Colonic mucosa (tissue), 4 donors: ENCODE data around the gene LRMDA. TPM values are rescaled to one million over a fixed set of nuclear protein-coding genes. Genes with fewer than 3 reads are reported as not detected.

Experiments
- DNase-seq: peaks from one replicate; pipeline ENCODE4 v3.0.0-alpha.2; 2020
- H3K27ac ChIP-seq: fragments of 200-600 bp; one replicate; pipeline ENCODE4 v1.8.0; 2021
- H3K27me3 ChIP-seq: fragments of 200-600 bp; one replicate; pipeline ENCODE4 v1.8.0; 2021
- H3K36me3 ChIP-seq: fragments of 200-600 bp; one replicate; pipeline ENCODE4 v1.8.0; 2021
- H3K4me1 ChIP-seq: fragments of 200-600 bp; one replicate; pipeline ENCODE4 v1.8.0; 2021; ENCODE audit warnings: mild to moderate bottlenecking
- H3K4me3 ChIP-seq: fragments of 200-600 bp; one replicate; pipeline ENCODE4 v1.8.0; 2021
- H3K9ac ChIP-seq, 2 donors: one replicate each; pipeline ENCODE4 v1.7.0; 2013; ENCODE audit warnings: control low read depth in 2 of 2, low read depth in 2 of 2, low read length in 2 of 2
- H3K9me3 ChIP-seq: fragments of 200-600 bp; one replicate; pipeline ENCODE4 v1.8.0; 2021
- intact Hi-C: fragments of 100-400 bp; cut with DNase I; formaldehyde crosslinking; loops from one replicate; pipeline ENCODE4 v1.14.1; 2022
- total RNA-seq, 2 donors: library from RNA; stranded (reverse); fragmentation: NEBNext Ultra II Directional in 1 of 2; extraction: Animal tissue kit (Norgen Biotek cat#: 25700) in 1 of 2; gene quantifications; one replicate each; pipeline ENCODE4 v1.2.1, GENCODE V29; 2021
- TF ChIP-seq, protein P1 (sequence below): fragments of 200-600 bp; IDR thresholded peaks from one replicate; pipeline ENCODE4 v1.8.0; 2022; ENCODE audit warnings: antibody characterized with exemption, mild to moderate bottlenecking
- donor health status: healthy.
- donor health status: DM: no; HTN: no; CAD: no.
- donor health status: DM: no; HTN: no; CAD: no.

LRMDA gene
- total RNA-seq, 2 donors from 2014 or later, result 2.5 to 5.2 TPM

GRCh38 chr10:75472685-75473084 lies 41.3 kb downstream of the LRMDA start:
- Histone ChIP-seq H3K36me3 (no peaks in the 10 kb centered on the region), H3K27me3 (no peaks in the 10 kb centered on the region), H3K27ac (no peak overlapping the region), H3K4me1 (peaks cover 4% of the 10 kb centered on the region), H3K9me3 (no peaks in the 10 kb centered on the region), H3K4me3 (no peak overlapping the region), H3K9ac (no peak overlapping the region)
- TF ChIP-seq, protein P1, sequence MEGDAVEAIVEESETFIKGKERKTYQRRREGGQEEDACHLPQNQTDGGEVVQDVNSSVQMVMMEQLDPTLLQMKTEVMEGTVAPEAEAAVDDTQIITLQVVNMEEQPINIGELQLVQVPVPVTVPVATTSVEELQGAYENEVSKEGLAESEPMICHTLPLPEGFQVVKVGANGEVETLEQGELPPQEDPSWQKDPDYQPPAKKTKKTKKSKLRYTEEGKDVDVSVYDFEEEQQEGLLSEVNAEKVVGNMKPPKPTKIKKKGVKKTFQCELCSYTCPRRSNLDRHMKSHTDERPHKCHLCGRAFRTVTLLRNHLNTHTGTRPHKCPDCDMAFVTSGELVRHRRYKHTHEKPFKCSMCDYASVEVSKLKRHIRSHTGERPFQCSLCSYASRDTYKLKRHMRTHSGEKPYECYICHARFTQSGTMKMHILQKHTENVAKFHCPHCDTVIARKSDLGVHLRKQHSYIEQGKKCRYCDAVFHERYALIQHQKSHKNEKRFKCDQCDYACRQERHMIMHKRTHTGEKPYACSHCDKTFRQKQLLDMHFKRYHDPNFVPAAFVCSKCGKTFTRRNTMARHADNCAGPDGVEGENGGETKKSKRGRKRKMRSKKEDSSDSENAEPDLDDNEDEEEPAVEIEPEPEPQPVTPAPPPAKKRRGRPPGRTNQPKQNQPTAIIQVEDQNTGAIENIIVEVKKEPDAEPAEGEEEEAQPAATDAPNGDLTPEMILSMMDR, result no peak
- intact Hi-C loops, result no loop called here
- peak; percentile 40 for DNase-seq

DNA sequence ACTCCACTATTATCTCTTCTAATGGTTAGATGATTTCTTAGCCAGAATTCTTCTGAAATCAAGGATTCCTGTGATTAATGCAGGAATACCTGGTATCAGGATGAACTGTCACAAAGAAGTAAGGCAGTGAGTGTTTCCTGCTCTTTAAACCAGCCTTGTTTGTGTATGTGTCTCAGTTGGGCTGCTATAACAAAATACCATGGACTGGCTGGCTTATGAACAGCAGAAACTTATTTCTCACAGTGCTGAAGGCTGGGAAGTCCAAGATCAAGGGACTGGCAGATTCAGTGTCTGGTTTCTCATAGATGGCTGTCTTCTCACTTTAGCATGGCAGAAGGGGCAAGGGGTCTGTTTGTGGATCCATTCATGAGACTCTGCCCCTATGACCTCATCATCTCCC lies 42.7 kb downstream of the LRMDA start:
- intact Hi-C loops, result no loop called here
- TF ChIP-seq, protein P1, result no peak

DNA sequence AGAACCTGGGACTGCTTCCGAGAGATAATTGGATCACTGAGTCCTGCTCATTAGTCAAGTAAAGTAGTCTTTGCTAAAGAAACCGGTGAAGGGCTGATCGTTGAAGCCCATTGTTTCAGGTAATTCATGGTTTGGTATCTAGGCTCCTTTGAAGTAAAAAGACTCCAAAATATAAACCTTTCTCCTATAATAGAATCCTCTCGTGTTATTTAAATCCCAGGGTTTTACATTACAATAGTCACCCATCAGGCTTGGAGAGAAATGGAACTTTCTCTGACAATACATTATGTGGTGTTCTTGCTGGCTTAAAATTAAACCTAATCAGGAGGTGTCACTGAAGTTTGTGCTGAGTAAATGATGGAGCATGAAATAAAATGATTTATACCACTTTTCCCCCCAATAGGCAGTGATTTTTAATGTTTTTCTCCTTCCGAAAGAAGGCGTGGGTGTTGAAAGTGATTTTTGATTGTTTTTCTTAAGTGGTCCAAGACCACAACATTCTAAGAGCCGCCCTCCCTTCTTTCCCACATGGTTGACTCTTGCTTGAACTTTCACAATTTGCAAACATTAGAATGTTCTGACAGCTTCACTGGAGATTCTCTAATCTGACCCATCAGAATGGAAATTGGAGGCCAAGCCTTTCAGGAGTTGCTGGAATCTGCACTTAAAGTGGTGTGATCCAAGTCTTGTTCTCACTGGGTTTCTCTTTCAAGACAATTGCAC lies 44.2 kb downstream of the LRMDA start:
- H3K27ac ChIP-seq, result no peak overlapping the region
- intact Hi-C loops, result no loop called here
- H3K27me3 ChIP-seq, result no peaks in the 10 kb centered on the region
- peaks cover 4% of the 10 kb centered on the region for H3K4me1 ChIP-seq
- TF ChIP-seq, protein P1, result no peak
- H3K36me3 ChIP-seq, result no peaks in the 10 kb centered on the region
- H3K9me3 ChIP-seq, result no peaks in the 10 kb centered on the region
- H3K4me3 ChIP-seq, result no peak overlapping the region
- H3K9ac ChIP-seq, result no peak overlapping the region
- DNase-seq, result no peak

More for the DNA sequence above, 42.7 kb downstream of the LRMDA start:
- H3K4me3 ChIP-seq, result no peak overlapping the region
- DNase-seq, result no peak
- H3K27me3 ChIP-seq, result no peaks in the 10 kb centered on the region
- H3K4me1 ChIP-seq, result peaks cover 4% of the 10 kb centered on the region
- H3K9me3 ChIP-seq, result no peaks in the 10 kb centered on the region
- H3K9ac ChIP-seq, result no peak overlapping the region
- no peak overlapping the region for H3K27ac ChIP-seq
- H3K36me3 ChIP-seq, result no peaks in the 10 kb centered on the region

DNA sequence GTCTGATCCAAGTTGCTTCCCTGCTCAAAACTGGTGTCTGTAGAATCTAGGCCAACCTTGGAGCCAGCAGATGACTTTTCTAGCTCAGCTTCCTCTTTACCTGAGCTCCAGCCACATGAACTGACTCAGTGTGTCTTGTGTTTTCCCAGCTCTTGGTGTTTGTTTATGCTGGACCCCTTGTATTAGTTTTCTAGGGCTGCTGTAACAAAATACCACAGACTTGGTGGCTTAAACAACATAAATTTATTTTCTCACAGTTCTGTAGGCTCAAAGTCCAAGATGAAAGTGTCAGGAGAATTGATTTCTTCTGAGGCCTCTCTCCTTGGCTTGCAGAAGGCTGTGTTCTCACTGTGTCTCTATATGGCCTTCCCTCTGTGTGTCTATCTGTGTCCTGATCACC lies 45.1 kb downstream of the LRMDA start:
- Histone ChIP-seq H3K27me3 (no peaks in the 10 kb centered on the region), H3K4me1 (no peaks in the 10 kb centered on the region), H3K27ac (no peak overlapping the region), H3K36me3 (no peaks in the 10 kb centered on the region), H3K9me3 (no peaks in the 10 kb centered on the region), H3K4me3 (no peak overlapping the region), H3K9ac (no peak overlapping the region)
- DNase-seq, result no peak
- intact Hi-C loops, result no loop called here
- TF ChIP-seq, protein P1, result no peak

GRCh38 chr10:75476985-75477384 lies 45.6 kb downstream of the LRMDA start:
- Histone ChIP-seq H3K9me3 (no peaks in the 10 kb centered on the region), H3K4me1 (no peaks in the 10 kb centered on the region), H3K27me3 (no peaks in the 10 kb centered on the region), H3K9ac (no peak overlapping the region), H3K27ac (no peak overlapping the region), H3K36me3 (no peaks in the 10 kb centered on the region), H3K4me3 (no peak overlapping the region)
- intact Hi-C loops, result no loop called here
- TF ChIP-seq, protein P1, result no peak
- no peak for DNase-seq
